ENCODE data around the gene CCDC34.

DNA sequence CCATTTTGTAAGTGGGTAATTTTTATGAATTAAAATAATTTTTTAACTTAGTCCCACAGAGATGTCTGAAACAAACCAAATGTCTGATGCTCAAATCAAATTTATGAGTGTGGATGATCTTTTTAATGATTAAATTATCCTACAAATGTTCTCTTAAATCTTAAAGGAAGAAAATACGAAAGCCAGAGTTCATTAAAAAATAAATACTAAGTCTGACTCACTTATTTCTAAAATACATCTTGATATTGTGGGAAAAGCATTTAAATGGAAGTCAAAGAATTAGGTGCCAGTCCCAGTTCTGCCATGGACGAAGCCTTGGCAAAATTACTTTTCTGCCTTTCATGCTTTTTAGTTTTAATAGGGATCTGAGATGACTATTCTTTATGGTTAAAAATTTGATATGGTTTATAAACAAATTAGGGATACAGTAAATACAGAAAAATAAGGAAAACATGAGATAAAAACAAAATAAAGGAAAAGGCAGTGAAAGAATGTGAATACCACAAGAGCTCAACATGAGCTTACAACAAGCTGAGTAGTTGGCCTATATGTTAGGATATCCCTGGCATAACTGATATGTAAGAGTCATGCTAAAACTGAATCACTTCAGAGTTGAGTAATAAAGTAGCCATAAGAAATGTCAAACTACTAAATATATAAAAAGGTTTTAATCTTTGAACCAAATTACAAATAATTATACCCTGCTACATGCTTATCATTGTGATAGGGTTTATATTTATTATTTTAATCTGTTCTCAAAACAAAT, 9.2 kb downstream of the CCDC34 start:
- TF ChIP-seq, protein P1, sequence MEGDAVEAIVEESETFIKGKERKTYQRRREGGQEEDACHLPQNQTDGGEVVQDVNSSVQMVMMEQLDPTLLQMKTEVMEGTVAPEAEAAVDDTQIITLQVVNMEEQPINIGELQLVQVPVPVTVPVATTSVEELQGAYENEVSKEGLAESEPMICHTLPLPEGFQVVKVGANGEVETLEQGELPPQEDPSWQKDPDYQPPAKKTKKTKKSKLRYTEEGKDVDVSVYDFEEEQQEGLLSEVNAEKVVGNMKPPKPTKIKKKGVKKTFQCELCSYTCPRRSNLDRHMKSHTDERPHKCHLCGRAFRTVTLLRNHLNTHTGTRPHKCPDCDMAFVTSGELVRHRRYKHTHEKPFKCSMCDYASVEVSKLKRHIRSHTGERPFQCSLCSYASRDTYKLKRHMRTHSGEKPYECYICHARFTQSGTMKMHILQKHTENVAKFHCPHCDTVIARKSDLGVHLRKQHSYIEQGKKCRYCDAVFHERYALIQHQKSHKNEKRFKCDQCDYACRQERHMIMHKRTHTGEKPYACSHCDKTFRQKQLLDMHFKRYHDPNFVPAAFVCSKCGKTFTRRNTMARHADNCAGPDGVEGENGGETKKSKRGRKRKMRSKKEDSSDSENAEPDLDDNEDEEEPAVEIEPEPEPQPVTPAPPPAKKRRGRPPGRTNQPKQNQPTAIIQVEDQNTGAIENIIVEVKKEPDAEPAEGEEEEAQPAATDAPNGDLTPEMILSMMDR (IDR thresholded peaks at IDR 0.05) = no peak
- TF ChIP-seq EZH2 (IDR thresholded peaks at IDR 0.05) = no peak

Data from neural progenitor cell (in vitro differentiated cells).